Testis (tissue), 3 donors: Measurements from ENCODE around the gene HSPA5. TPM values are rescaled to one million over a fixed set of nuclear protein-coding genes. Genes with fewer than 3 reads are reported as not detected.
"Not testable (repeated sequence)": the region's sequence is repeated elsewhere in the genome, so short reads cannot be mapped to it uniquely, and the experiment has no call there.

Source experiments
- DNase-seq: peaks from one replicate; pipeline ENCODE4 v3.0.0-alpha.2; 2019
- H3K27ac ChIP-seq, 2 donors: fragments of 200-600 bp; sonication (generic); one replicate each; pipeline ENCODE4 v1.5.1; 2019
- H3K27me3 ChIP-seq: fragments of 200-600 bp; sonication (generic); one replicate; pipeline ENCODE4 v1.5.1; 2019
- H3K36me3 ChIP-seq: fragments of 200-600 bp; sonication (generic); one replicate; pipeline ENCODE4 v1.5.1; 2017; ENCODE audit warnings: low read depth; ENCODE audit errors: missing control alignments
- H3K4me1 ChIP-seq: fragments of 200-600 bp; sonication (generic); one replicate; pipeline ENCODE4 v1.5.1; 2019
- H3K4me3 ChIP-seq, 2 donors: fragments of 200-600 bp; sonication (generic); one replicate each; pipeline ENCODE4 v1.5.1; 2017 to 2019
- H3K9me3 ChIP-seq: fragments of 200-600 bp; sonication (generic); one replicate; pipeline ENCODE4 v1.5.1; 2017
- CTCF ChIP-seq, 3 experiments: fragments of 450-650 bp in 2 of 3; fragments of 200-600 bp in 1 of 3; sonication (generic) in 1 of 3; IDR thresholded peaks; one replicate each; pipeline ENCODE4 v1.5.1; 2016 to 2019; ENCODE audit warnings: antibody characterized with exemption in 3 of 3, mild to moderate bottlenecking in 2 of 3, moderate library complexity in 1 of 3
- POLR2A ChIP-seq: fragments of 450-650 bp; IDR thresholded peaks from one replicate; pipeline ENCODE4 v1.6.1; 2017; ENCODE audit warnings: antibody characterized with exemption, mild to moderate bottlenecking, moderate library complexity
- WGBS, 2 donors: methylation state at CpG; one replicate each; pipeline ENCODE4 v1.1.5; 2018; 5-methylcytosine and 5-hydroxymethylcytosine counted together
- intact Hi-C: fragments of 100-400 bp; cut with DNase I; formaldehyde crosslinking; loops from one replicate; pipeline ENCODE4 v1.15.1; 2023; ENCODE audit warnings: low total_unique reads
- polyA plus RNA-seq: library from polyadenylated mRNA; stranded (reverse); fragments of 350-450 nt; fragmentation: Illumina TruSeq; extraction: RNeasy Lipid Tissue Mini Kit (QIAGEN cat#74804); gene quantifications from one replicate; pipeline ENCODE4 v1.2.3, GENCODE V29; 2014; ENCODE audit warnings: low read depth, low replicate concordance; ENCODE audit not compliant: insufficient read depth
- total RNA-seq, 2 donors: library from RNA; depleted of rRNA; stranded (reverse); fragments of >200 nt; gene quantifications; one replicate each; pipeline ENCODE4 v1.2.3, GENCODE V29; 2016

The HSPA5 gene
- total and polyA plus RNA-seq, 3 donors from 2014 or later: 183 to 331 (median 190) TPM

GRCh38 chr9:125233678-125234077 is 7.5 kb downstream of the HSPA5 start:
- Histone ChIP-seq H3K27ac (no peak overlapping the region), H3K4me1 (peaks cover 19% of the 10 kb centered on the region), H3K4me3 (no peak overlapping the region), H3K9me3 (no peaks in the 10 kb centered on the region), H3K27me3 (no peaks in the 10 kb centered on the region), H3K36me3 (peaks cover 4% of the 10 kb centered on the region)
- no peak for DNase-seq
- TF ChIP-seq POLR2A: no peak
- intact Hi-C loops: no loop called here
- 72 to 76% methylated on average over 3 of the region's 3 CpGs for WGBS, 2 donors

- Histone ChIP-seq H3K4me1 (no peaks in the 10 kb centered on the region), H3K4me3 (no peak overlapping the region), H3K27me3 (no peaks in the 10 kb centered on the region), H3K36me3 (no peaks in the 10 kb centered on the region), H3K9me3 (no peaks in the 10 kb centered on the region), H3K27ac (no peak overlapping the region)
- DNase-seq: no peak
- intact Hi-C loops: no loop called here
- 89 to 94% methylated on average over 6 of the region's 6 CpGs for WGBS, 2 donors
- TF ChIP-seq CTCF (IDR thresholded peaks at IDR 0.05) (no peak), POLR2A (no peak)
Observed at GRCh38 chr9:125227761-125228160, 13.4 kb downstream of the HSPA5 start.

- H3K36me3 ChIP-seq, intact Hi-C loops: not testable (repeated sequence)
Observed at GRCh38 chr9:125224858-125225257, 16.3 kb downstream of the HSPA5 start.

GRCh38 chr9:125218621-125219020 is 22.5 kb downstream of the HSPA5 start:
- intact Hi-C loops: no loop called here
- TF ChIP-seq POLR2A: no peak
- no peak for TF ChIP-seq CTCF (IDR thresholded peaks at IDR 0.05)
- no peaks in the 10 kb centered on the region for H3K36me3 ChIP-seq
- no peak for DNase-seq
- WGBS, 2 donors: 86 to 98% methylated on average over 3 of the region's 3 CpGs
- H3K4me3 ChIP-seq: no peak overlapping the region
- no peaks in the 10 kb centered on the region for H3K27me3 ChIP-seq
- no peak overlapping the region for H3K27ac ChIP-seq
- H3K4me1 ChIP-seq: no peaks in the 10 kb centered on the region
- no peaks in the 10 kb centered on the region for H3K9me3 ChIP-seq

More at GRCh38 chr9:125224858-125225257, 16.3 kb downstream of the HSPA5 start:
- not testable (repeated sequence) for H3K9me3 ChIP-seq, H3K4me3 ChIP-seq, H3K27me3 ChIP-seq, DNase-seq, H3K27ac ChIP-seq, H3K4me1 ChIP-seq

- Histone ChIP-seq H3K27me3 (no peaks in the 10 kb centered on the region), H3K36me3 (no peaks in the 10 kb centered on the region), H3K9me3 (no peaks in the 10 kb centered on the region), H3K4me3 (no peak overlapping the region), H3K4me1 (no peaks in the 10 kb centered on the region), H3K27ac (no peak overlapping the region)
- 72 to 79% methylated on average over 5 of the region's 5 CpGs for WGBS, 2 donors
- no peak for DNase-seq
- TF ChIP-seq CTCF (IDR thresholded peaks at IDR 0.05): no peak
- no peak for TF ChIP-seq POLR2A
- intact Hi-C loops: no loop called here
Observed at GRCh38 chr9:125214186-125214585, 27.0 kb downstream of the HSPA5 start.

- TF ChIP-seq CTCF (IDR thresholded peaks at IDR 0.05): no peak
- intact Hi-C loops: no loop called here
- H3K4me3 ChIP-seq: no peak overlapping the region
- no peaks in the 10 kb centered on the region for H3K9me3 ChIP-seq
- no peaks in the 10 kb centered on the region for H3K36me3 ChIP-seq
- no peak for DNase-seq
- WGBS, 2 donors: 70 to 100% methylated on average over 3 of the region's 3 CpGs
- no peak overlapping the region for H3K27ac ChIP-seq
- H3K4me1 ChIP-seq: peaks cover 1% of the 10 kb centered on the region
- H3K27me3 ChIP-seq: no peaks in the 10 kb centered on the region
Observed at GRCh38 chr9:125204477-125204876, 36.7 kb downstream of the HSPA5 start.
